Uterus (tissue), 2 donors: ENCODE results near the gene ACOD1.
"Not testable (repeated sequence)": the region's sequence is repeated elsewhere in the genome, so short reads cannot be mapped to it uniquely, and the experiment has no call there.

Experiments used
- POLR2A ChIP-seq, 2 donors: fragments of 450-650 bp; IDR thresholded peaks; one replicate each; pipeline ENCODE4 v1.6.1; 2016; ENCODE audit warnings: antibody characterized with exemption in 2 of 2, mild to moderate bottlenecking in 1 of 2, moderate library complexity in 1 of 2
- TF ChIP-seq, protein P1 (sequence below), 4 experiments: fragments of 200-600 bp in 2 of 4; fragments of 450-650 bp in 2 of 4; sonication (generic) in 2 of 4; IDR thresholded peaks; one replicate each; pipeline ENCODE4 v1.5.1; 2016 to 2019; ENCODE audit warnings: antibody characterized with exemption in 4 of 4, mild to moderate bottlenecking in 2 of 4, moderate library complexity in 1 of 4

DNA sequence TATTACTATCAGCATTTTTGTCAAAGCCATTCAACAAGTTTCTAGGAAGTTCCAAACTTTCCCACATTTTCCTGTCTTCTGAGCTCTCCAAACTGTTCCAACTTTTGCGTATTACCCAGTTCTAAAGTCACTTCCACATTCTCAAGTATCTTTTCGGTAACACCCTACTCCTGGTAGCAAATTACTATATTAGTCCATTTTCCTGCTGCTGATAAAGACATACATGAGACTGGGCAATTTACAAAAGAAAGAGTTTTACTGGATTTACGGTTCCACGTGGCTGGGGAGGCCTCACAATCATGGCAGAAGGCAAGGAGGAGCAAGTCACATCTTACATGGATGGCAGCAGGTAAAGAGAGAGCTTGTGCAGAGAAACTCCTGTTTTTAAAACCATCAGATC lies 49.2 kb upstream of the ACOD1 start:
- TF ChIP-seq, protein P1, sequence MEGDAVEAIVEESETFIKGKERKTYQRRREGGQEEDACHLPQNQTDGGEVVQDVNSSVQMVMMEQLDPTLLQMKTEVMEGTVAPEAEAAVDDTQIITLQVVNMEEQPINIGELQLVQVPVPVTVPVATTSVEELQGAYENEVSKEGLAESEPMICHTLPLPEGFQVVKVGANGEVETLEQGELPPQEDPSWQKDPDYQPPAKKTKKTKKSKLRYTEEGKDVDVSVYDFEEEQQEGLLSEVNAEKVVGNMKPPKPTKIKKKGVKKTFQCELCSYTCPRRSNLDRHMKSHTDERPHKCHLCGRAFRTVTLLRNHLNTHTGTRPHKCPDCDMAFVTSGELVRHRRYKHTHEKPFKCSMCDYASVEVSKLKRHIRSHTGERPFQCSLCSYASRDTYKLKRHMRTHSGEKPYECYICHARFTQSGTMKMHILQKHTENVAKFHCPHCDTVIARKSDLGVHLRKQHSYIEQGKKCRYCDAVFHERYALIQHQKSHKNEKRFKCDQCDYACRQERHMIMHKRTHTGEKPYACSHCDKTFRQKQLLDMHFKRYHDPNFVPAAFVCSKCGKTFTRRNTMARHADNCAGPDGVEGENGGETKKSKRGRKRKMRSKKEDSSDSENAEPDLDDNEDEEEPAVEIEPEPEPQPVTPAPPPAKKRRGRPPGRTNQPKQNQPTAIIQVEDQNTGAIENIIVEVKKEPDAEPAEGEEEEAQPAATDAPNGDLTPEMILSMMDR (IDR thresholded peaks at IDR 0.05) = not testable (repeated sequence)
- TF ChIP-seq POLR2A (IDR thresholded peaks at IDR 0.05) = not testable (repeated sequence)
